ENCODE measurements around the gene ZFP69B.

ZFP69B gene

DNA sequence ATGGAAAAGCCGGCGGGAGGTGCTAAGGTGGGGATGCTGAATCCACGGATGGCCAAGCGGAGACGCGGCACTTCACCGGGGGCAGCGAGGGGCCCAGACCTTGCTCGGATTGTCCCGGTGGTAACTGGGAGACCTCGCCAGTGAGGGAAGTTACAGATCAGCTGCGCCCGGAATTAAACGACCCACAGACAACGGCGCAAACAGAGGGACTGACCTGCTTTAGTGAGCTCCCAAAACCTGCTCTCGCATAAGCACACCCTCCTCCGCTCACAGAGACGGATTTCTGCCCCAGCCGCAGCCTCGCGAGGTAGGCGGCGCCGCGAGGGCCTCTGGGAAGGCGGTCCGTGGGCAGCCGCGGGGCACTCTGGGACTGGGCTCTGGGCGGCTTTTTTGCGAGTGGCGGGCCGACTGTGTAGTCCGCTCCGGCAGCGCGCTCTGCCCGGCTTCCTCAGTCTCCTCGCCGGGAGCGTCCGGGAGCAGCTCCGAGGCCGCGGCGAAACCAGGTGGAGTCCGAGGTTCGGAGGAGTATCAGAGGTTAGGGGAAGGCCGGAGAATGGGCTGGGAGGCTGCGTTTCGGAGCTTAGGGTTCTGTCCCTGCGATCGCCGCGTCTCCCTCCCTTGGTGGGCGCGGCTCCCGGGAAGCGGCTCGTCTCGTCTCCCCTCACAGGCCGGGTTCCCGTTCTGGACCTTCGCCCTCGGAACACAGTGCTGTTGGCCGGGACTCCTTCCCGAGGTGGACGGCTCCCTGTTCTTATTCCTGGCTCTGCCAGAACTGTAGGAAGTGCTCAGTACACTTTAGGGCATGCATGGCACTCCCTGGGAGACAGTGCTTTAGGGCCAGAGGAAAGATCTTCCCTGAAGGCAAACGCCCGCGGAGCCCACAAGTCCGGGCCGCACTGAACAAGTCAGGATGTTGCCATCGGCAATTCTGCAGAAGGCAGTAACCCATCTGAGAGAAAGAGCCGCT, 58.4 kb downstream of the ZFP69B start, which contains the start of gene EXO5:
EXO5 (plus strand) TSS at position 393 of the 967 bp plus-strand sequence. CDS start 5,778 bp downstream, outside the sequence.
- no peak for TF ChIP-seq JUND (IDR thresholded peaks at IDR 0.05; ENCODE audit: low read depth)
- DNase-seq (ENCODE audit: low read depth in 1 of 2, low spot score in 1 of 2), result peak; percentile 23 to 88
- in situ Hi-C loops (cut with HindIII; ENCODE audit: low pct_unique_long_range_greater_than_20kb, low sequenced_read_pairs), result no loop called here

Data from T47D (cell line).